ENCODE results near the gene IL20RB. TPM values are rescaled to one million over a fixed set of nuclear protein-coding genes. Genes with fewer than 3 reads are reported as not detected.

The IL20RB gene
- total RNA-seq, 1 donor from 2014 or later = 0.53 TPM

DNA sequence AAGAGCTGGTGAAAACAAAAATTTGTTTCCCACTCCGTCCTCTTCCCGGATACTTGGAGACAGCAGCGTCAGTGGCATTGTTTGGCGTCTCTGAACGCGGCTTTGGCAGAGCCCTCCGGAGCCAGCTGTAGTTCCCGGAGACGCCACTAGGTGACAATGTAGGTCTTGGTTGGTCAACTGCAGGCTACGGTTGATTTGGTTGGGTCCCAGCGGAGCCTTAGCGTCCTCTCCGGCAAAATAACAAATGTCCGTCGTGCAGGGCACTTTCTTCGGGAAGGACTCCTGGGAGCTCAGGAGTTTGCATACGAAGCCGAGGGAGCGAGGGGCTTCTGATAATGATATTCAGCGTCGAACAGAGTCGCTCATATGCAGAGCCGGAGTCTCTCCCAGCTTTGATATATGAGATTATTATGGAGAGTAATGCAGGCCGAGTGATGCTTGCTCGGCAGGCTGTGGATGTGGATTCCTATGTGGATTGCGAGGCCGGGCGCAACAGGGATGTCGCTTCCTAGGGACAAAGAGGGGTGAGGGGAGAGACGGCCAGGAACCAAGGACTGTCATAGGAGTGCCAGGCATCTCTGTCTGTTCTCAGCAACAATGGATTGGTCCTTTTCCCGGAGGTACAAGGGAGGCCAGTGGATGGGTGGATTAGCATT lies 74.8 kb downstream of the IL20RB start:
- DNase-seq (ENCODE audit: low read depth, low spot score) = peak; percentile 46

DNA sequence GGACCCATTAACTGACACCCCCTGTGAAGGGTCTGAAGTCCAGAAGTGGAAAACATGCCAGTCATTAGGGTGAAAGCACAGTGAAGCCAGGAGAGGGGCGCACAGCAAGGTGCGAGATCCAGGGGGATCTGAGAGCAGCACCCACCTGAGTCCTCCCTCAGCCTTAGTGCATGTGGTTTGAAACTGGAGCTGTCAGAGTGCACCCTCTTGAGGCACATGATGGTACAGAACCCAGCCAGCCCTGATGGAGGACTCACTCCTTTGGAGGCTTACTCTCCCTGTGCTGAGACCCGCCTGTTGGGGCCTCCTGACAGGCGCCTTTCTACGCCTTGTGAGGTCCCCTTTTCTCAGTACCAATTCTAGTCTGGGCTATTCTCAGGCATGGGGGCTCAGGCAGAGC lies 77.8 kb downstream of the IL20RB start:
- DNase-seq (ENCODE audit: low read depth, low spot score) = no peak

DNA sequence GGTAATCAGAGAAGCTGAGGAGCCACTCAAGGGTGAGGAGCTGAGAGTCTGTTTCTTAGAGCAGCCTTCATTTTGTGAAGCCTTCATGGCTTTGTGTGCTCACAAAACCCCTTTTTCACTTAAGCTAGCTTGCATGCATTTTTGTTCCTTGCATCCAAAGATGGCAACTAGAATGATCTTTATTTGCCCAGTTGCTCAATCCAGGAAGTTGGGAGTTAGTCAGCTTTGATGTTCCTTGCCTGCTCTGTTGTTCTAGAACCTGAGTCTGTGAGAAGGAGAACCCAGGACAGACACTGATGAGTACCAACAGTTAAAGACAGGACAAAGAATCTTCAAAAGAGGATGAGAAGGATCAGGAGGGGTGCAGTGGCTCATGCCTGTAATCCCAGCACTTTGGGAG lies 81.8 kb downstream of the IL20RB start:
- DNase-seq (ENCODE audit: low read depth, low spot score) = no peak

- no peak for DNase-seq (ENCODE audit: low read depth, low spot score)
These were observed 83.5 kb downstream of the IL20RB start for GRCh38 chr3:137041251-137041650.

DNA sequence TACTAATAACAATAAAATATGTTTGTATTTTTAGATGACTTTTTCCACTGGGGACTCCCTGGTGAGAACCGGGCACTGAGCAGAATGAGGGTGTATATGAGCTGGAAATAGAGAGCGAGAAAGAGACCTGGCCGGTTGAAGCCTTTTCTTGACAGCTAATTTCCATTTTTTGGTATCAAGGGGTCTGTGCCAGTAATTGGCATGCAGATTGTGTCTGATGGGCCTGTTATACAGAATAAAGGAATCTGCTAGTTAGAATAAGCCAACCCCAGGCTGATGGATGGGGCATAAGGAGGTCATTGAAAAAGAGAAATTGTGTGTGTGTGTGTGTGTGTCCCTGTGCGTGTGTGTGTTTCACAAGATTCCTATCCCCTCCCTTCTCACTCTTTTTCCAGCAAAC lies 83.9 kb downstream of the IL20RB start:
- DNase-seq (ENCODE audit: low read depth, low spot score) = no peak

DNA sequence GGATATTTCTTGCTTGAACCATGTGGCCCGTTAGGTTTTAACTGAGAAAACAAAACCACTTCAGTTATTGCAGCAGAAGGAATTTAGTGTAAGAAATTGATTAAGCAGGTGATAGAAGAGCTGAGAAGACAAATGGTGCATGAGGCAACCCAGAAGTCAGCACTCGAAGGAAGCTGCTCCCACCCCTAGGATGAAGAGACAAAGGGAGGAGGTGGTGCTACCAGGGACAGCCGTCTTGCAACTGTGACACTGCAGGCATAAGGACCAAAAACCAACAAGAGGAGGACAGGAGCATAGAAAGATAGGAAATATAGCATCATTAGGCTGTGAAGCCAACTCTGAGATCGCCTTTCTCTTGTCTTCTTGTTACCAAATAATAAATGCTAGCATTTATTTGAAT lies 89.0 kb downstream of the IL20RB start:
- DNase-seq (ENCODE audit: low read depth, low spot score) = no peak

GRCh38 chr3:137047240-137047639 lies 89.5 kb downstream of the IL20RB start:
- DNase-seq (ENCODE audit: low read depth, low spot score) = no peak

DNA sequence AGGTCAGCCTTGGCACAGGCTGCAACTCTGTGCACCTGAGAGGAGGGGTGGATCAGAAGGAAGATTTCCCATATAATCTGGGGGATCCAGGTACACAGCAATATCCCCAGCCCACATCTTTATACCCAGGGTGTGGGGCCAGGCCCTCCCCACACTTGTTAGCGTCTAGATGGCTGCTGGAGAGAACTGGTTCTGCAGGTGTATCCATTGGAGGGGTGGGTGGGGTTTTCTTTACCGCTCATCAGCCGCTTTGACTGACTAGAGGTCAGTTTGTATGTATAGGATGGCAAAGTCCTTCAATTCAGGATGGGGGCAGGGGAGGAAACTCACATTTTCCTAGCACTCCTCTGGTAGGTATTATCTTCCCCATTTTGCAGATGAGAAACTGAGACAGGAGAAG lies 92.5 kb downstream of the IL20RB start:
- DNase-seq (ENCODE audit: low read depth, low spot score) = no peak

- DNase-seq (ENCODE audit: low read depth, low spot score) = no peak
These were observed 94.5 kb downstream of the IL20RB start for GRCh38 chr3:137052298-137052697.

Other genes starting within 250 kb of the IL20RB start
- 32.9 and 48.2 TPM in 2 replicates for gene STAG1, start 205.6 kb upstream of the IL20RB start, total RNA-seq
- gene SLC35G2, start 138.9 kb upstream of the IL20RB start, total RNA-seq = 15.6 and 24.9 TPM in 2 replicates
- 57.3 and 106 TPM in 2 replicates for gene NCK1, start 95.8 kb upstream of the IL20RB start, total RNA-seq